Ascending aorta (tissue), 2 donors: ENCODE results near the gene NTSR1. TPM values are rescaled to one million over a fixed set of nuclear protein-coding genes. Genes with fewer than 3 reads are reported as not detected.

ENCODE experiments used
- DNase-seq, 2 donors: peaks; one replicate each; pipeline ENCODE4 v3.0.0-alpha.2; 2019; ENCODE audit warnings: low spot score in 2 of 2
- H3K27ac ChIP-seq, 2 donors: fragments of 200-600 bp; sonication (generic); one replicate each; pipeline ENCODE4 v1.5.1; 2016 to 2017; ENCODE audit warnings: mild to moderate bottlenecking in 1 of 2
- H3K27me3 ChIP-seq: fragments of 200-600 bp; sonication (generic); one replicate; pipeline ENCODE4 v1.5.1; 2017
- H3K36me3 ChIP-seq, 2 donors: fragments of 200-600 bp; sonication (generic); one replicate each; pipeline ENCODE4 v1.5.1; 2016
- H3K4me1 ChIP-seq, 2 donors: fragments of 200-600 bp; sonication (generic); one replicate each; pipeline ENCODE4 v1.5.1; 2016 to 2017; ENCODE audit warnings: mild to moderate bottlenecking in 1 of 2
- H3K4me3 ChIP-seq, 2 donors: fragments of 200-600 bp; sonication (generic); one replicate each; pipeline ENCODE4 v1.5.1; 2016 to 2017; ENCODE audit warnings: mild to moderate bottlenecking in 1 of 2
- H3K9me3 ChIP-seq, 2 donors: fragments of 200-600 bp; sonication (generic); one replicate each; pipeline ENCODE4 v1.5.1; 2016
- intact Hi-C: fragments of 100-400 bp; cut with DNase I; formaldehyde crosslinking; loops from one replicate; pipeline ENCODE4 v1.15.1; 2023
- total RNA-seq: library from RNA; depleted of rRNA; stranded (reverse); fragments of >200 nt; gene quantifications from one replicate; pipeline ENCODE4 v1.1.0, GENCODE V29; 2016
- TF ChIP-seq, protein P1 (sequence below), 3 experiments: fragments of 200-600 bp in 2 of 3; fragments of 450-650 bp in 1 of 3; sonication (generic) in 2 of 3; IDR thresholded peaks; one replicate each; pipeline ENCODE4 v1.5.1; 2016 to 2019; ENCODE audit warnings: antibody characterized with exemption in 3 of 3, mild to moderate bottlenecking in 1 of 3, moderate library complexity in 1 of 3

Gene NTSR1
- total RNA-seq, 1 donor from 2014 or later, result not detected

DNA sequence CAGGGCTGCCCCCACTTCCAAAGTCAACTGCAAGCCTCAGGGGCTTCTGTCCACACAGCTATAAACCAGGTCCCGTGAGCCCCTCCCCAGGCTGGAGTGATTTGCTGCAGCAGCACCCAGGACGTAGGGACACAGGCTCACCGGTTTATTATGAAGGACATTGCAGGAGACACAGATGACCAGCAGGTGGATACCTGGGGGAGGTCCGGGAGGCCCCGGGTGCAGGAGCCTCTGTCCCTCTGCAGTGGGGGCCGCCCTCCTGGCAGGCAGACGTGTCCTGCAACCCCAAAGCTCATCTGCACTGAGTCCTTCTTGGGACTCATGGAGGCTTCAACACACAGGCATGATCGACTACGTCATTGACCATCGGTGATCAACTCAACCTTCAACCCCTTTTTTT, 14.5 kb upstream of the NTSR1 start:
- H3K4me1 ChIP-seq, result no peaks in the 10 kb centered on the region
- intact Hi-C loops, result no loop called here
- H3K4me3 ChIP-seq, result no peak overlapping the region
- H3K27me3 ChIP-seq, result no peaks in the 10 kb centered on the region
- H3K27ac ChIP-seq, result no peak overlapping the region
- no peaks in the 10 kb centered on the region for H3K36me3 ChIP-seq
- TF ChIP-seq, protein P1, sequence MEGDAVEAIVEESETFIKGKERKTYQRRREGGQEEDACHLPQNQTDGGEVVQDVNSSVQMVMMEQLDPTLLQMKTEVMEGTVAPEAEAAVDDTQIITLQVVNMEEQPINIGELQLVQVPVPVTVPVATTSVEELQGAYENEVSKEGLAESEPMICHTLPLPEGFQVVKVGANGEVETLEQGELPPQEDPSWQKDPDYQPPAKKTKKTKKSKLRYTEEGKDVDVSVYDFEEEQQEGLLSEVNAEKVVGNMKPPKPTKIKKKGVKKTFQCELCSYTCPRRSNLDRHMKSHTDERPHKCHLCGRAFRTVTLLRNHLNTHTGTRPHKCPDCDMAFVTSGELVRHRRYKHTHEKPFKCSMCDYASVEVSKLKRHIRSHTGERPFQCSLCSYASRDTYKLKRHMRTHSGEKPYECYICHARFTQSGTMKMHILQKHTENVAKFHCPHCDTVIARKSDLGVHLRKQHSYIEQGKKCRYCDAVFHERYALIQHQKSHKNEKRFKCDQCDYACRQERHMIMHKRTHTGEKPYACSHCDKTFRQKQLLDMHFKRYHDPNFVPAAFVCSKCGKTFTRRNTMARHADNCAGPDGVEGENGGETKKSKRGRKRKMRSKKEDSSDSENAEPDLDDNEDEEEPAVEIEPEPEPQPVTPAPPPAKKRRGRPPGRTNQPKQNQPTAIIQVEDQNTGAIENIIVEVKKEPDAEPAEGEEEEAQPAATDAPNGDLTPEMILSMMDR (IDR thresholded peaks at IDR 0.05), result no peak
- DNase-seq, result no peak
- H3K9me3 ChIP-seq, result no peaks in the 10 kb centered on the region

DNA sequence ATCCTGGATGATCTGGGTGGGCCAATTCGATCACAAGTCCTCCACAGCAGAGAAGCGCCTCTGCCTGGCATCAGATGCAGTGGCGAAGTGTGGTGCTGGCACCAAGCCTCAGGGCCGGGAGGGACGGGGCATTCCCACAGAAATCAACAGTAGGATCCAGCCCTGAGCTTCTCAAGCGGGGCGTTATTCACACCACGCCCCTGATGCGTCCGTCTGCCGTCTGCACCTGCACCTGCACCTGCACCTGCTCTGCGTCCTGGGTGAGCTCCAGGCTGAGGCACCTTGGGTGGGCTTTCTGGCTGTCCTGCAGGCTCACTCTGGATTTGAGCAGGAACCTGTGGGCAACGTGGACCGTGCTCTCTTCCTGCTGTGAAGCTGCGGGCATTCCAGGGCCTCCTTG, 13.8 kb upstream of the NTSR1 start:
- TF ChIP-seq, protein P1 (IDR thresholded peaks at IDR 0.05), result no peak
- no peak overlapping the region for H3K27ac ChIP-seq
- intact Hi-C loops, result no loop called here
- no peaks in the 10 kb centered on the region for H3K4me1 ChIP-seq
- DNase-seq, result no peak
- no peaks in the 10 kb centered on the region for H3K9me3 ChIP-seq
- no peaks in the 10 kb centered on the region for H3K27me3 ChIP-seq
- no peak overlapping the region for H3K4me3 ChIP-seq
- H3K36me3 ChIP-seq, result no peaks in the 10 kb centered on the region

DNA sequence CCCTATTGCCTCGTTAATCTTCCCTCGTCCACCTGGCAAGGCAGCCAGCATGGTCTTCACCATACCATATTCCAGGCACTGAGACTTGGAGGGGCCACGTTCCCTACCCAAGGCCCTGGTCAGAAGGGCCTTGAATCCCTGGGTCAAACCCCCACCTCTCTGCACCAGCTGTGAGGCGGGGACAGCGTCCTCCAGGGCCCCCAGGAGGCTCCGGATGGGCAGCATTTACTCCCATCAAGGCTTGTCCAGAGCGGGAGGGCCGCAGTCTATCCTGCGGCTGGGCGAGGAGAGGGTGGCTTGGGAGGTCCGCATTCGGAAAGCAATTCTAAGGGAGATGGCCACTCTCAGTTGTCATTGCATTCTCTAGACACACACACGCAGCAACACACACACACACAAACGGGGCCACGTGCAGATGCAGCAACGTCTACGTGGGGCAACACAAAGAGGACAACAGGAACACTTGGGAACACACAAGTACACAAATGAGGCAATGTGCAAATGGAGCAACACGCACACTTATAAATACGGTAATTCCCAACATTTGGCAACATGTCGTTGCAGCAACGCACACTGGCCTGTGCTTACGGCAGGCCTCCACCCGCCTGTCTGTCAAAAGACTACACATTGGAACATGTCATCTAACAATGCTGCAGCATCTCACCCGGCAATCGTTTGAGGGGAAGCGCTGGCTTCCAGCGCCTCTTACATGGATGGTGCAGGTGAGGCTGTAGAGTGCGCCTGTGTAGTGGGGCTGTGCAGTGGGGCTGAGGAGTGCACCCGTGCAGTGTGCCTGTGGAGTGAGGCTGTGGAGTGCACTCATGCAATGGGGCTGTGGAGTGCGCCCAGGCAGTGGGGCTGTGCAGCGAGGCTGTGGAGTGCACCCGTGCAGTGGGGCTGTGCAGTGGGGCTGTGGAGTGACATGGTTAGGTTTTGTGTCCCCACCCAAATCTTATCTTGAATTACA, 12.9 kb upstream of the NTSR1 start:
- TF ChIP-seq, protein P1 (IDR thresholded peaks at IDR 0.05), result no peak
- intact Hi-C loops, result no loop called here
- Histone ChIP-seq H3K27ac (no peak overlapping the region), H3K4me3 (no peak overlapping the region), H3K9me3 (no peaks in the 10 kb centered on the region), H3K4me1 (no peaks in the 10 kb centered on the region), H3K27me3 (no peaks in the 10 kb centered on the region), H3K36me3 (no peaks in the 10 kb centered on the region)
- DNase-seq, result no peak

DNA sequence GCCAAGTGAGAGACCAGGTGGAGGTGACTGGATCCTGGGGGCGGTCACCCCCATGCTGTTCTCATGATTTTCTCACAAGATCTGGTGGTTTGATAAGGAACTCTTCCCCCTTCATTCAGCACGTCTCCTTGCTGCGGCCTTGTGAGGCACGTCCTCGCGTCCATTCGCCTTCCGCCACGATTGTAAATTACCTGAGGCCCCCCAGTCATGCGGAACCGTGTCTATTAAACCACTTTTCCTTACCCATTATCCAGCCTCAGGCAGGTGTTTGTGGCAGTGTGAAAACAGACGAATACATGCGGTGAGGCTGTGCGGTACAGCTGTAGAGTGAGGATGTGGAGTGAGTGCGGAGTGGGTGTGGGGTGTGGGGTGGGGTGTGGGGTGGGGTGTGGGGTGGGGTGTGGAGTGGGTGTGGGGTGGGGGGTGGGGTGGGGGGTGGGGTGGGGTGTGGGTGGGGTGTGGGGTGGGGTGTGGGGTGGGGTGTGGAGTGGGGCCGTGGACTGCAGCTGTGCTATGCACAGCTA, 12.1 kb upstream of the NTSR1 start:
- Histone ChIP-seq H3K9me3 (no peaks in the 10 kb centered on the region), H3K36me3 (no peaks in the 10 kb centered on the region), H3K27ac (no peak overlapping the region), H3K4me3 (no peak overlapping the region), H3K4me1 (no peaks in the 10 kb centered on the region), H3K27me3 (no peaks in the 10 kb centered on the region)
- TF ChIP-seq, protein P1 (IDR thresholded peaks at IDR 0.05), result no peak
- no peak for DNase-seq
- intact Hi-C loops, result no loop called here

DNA sequence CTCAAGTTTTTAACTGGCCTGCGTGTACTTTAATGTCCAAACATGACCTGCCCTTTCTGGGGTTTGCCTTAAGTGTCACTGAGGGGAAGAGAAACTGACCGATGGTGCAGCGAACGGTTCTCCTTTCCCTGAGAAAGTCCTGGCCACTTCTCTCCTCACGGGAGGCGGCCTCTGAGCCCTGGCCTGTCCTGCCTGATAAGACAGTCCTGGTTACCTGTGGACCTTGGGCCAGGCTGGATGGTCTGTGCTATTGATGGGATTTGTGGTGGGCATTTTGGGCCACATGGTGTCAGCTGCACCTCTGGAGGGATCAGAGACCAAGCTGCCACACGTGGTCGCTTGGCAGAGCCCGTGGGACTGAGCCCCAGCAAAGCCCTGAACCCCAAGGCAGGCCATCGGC, 11.6 kb upstream of the NTSR1 start:
- DNase-seq, result no peak
- no peak overlapping the region for H3K27ac ChIP-seq
- TF ChIP-seq, protein P1 (IDR thresholded peaks at IDR 0.05), result no peak
- no peaks in the 10 kb centered on the region for H3K4me1 ChIP-seq
- H3K4me3 ChIP-seq, result no peak overlapping the region
- no peaks in the 10 kb centered on the region for H3K36me3 ChIP-seq
- intact Hi-C loops, result no loop called here
- no peaks in the 10 kb centered on the region for H3K27me3 ChIP-seq
- H3K9me3 ChIP-seq, result no peaks in the 10 kb centered on the region
